ENCODE results near the gene OTOF.

Gene OTOF

DNA sequence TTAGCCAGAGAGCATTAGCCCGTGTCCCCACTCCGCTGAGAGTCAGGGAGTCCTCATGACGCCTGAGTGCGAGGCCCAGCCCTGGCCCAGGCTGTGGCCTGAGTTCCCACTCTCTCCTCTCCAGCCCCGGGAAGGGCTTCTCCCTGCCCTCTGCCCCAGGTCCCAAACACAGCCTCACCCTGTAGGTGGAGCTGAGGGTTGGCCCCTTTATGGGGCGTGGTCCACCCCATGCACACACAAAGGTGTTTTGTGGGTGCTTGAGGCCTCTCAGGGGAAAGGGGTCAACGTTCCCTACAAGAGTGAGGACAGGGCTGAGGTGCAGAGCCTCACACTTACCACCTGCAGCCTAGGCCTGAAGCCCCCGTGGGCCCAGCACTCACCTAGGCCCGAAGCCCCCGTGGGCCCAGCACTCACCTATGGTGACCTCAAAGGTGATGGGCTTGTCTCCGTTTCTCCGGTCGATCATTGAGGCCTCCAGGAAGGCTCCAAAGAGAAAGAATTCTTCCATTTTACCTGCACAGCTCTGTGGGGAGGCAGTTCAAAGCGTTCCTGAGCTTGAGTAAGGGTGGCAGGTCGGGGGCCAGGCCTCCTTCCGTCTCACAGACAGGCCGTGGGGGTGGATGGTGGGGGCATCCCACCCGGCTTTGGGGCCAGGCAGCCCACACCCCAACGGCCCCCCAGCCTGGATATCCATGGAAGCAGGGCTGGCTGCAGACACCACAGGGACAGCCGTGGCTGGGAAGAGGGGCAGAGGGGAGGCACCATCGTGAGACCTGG lies 2.1 kb upstream of the OTOF start:
- POLR2A ChIA-PET = no interaction called here
- CTCF ChIA-PET = no interaction called here
- no peak for DNase-seq (ENCODE audit: extremely low spot score)
- TF ChIP-seq, protein P1, sequence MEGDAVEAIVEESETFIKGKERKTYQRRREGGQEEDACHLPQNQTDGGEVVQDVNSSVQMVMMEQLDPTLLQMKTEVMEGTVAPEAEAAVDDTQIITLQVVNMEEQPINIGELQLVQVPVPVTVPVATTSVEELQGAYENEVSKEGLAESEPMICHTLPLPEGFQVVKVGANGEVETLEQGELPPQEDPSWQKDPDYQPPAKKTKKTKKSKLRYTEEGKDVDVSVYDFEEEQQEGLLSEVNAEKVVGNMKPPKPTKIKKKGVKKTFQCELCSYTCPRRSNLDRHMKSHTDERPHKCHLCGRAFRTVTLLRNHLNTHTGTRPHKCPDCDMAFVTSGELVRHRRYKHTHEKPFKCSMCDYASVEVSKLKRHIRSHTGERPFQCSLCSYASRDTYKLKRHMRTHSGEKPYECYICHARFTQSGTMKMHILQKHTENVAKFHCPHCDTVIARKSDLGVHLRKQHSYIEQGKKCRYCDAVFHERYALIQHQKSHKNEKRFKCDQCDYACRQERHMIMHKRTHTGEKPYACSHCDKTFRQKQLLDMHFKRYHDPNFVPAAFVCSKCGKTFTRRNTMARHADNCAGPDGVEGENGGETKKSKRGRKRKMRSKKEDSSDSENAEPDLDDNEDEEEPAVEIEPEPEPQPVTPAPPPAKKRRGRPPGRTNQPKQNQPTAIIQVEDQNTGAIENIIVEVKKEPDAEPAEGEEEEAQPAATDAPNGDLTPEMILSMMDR (IDR thresholded peaks at IDR 0.05; ENCODE audit: control extremely low read depth, extremely low read depth, low read depth, missing control alignments) = no peak

- TF ChIP-seq, protein P1 (IDR thresholded peaks at IDR 0.05; ENCODE audit: control extremely low read depth, extremely low read depth, low read depth, missing control alignments) = no peak
- POLR2A ChIA-PET = no interaction called here
- DNase-seq (ENCODE audit: extremely low spot score) = no peak
- CTCF ChIA-PET = no interaction called here
Measured at GRCh38 chr2:26479131-26479788, 1.3 kb upstream of the OTOF start.

GRCh38 chr2:26478366-26478765 lies 442 bp upstream of the OTOF start:
- DNase-seq (ENCODE audit: extremely low spot score) = no peak
- POLR2A ChIA-PET = no interaction called here
- TF ChIP-seq, protein P1 (IDR thresholded peaks at IDR 0.05; ENCODE audit: control extremely low read depth, extremely low read depth, low read depth, missing control alignments) = no peak
- CTCF ChIA-PET = interaction anchor here (1.0 to 1.2 kb wide), 2 partner anchors 9 to 19 kb away, joined by 3 to 4 read pairs; no protein-coding TSS in a partner anchor

GRCh38 chr2:26477126-26477910 lies 606 bp downstream of the OTOF start:
- POLR2A ChIA-PET = no interaction called here
- CTCF ChIA-PET = interaction anchor here (1.2 to 2.0 kb wide), 2 partner anchors 8 to 10 kb away, joined by 4 to 6 read pairs; no protein-coding TSS in a partner anchor
- TF ChIP-seq, protein P1 (IDR thresholded peaks at IDR 0.05; ENCODE audit: control extremely low read depth, extremely low read depth, low read depth, missing control alignments) = no peak
- no peak for DNase-seq (ENCODE audit: extremely low spot score)

DNA sequence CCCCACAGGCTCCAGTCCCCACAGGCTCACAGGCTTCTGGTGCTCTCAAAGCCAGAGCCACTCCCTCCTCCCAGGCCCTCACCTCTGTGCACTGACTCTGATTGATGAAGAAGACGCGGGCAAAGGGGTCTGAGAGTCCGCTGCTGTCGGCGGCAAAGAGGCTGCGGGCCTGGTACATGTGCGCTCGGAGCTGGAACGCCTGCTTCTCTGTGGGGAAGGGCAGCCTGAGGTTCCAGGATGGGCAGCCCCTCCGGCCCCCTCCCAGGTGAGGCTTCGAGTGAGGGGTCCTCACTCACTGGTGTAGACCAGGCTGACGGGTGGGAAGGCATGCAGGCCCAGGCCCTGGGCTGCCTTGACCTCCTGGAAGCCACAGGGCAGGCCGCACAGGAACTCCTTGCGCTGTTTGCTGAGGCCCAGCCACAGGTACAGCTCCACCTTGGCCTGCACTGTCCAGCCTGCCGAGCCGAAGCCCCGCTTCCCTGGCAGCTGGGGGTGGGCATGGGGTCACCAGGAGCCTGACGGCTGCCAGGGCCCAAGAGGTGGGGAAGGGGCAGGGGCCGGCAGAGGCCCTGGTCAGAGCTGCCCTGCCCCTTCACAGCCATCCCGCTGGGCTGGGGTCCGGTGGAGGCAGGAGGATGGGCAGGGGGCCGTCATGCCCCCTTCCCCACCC lies 2.0 kb downstream of the OTOF start:
- no peak for DNase-seq (ENCODE audit: extremely low spot score)
- ChIA-PET CTCF (interaction anchor here (2.0 kb wide), 1 partner anchor 9 kb away, joined by 6 read pairs; no protein-coding TSS in a partner anchor), POLR2A (interaction anchor here (0.6 kb wide), 1 partner anchor 71 kb away, joined by 10 read pairs; no protein-coding TSS in a partner anchor)
- TF ChIP-seq, protein P1 (IDR thresholded peaks at IDR 0.05; ENCODE audit: control extremely low read depth, extremely low read depth, low read depth, missing control alignments) = no peak

DNA sequence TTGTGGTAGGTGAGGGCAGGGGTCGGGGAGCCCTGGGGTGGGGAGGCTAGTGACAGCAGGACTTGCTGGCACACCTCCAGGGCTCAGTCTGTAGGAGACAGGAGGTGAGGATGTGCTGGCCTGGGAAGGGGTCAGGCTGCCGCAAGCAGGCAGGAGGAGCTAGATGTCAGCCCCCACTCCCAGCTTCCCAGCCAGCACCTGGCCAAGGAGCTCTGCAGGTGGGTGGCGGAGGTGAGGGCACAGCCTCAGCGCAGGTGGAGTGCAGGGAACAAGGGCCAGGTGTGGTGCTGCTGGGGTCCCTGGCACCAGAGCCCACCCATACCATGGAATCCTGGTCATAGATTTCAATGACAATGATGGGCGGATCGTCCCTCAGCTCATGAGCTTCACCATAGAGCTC lies 2.9 kb downstream of the OTOF start:
- no peak for DNase-seq (ENCODE audit: extremely low spot score)
- TF ChIP-seq, protein P1 (IDR thresholded peaks at IDR 0.05; ENCODE audit: control extremely low read depth, extremely low read depth, low read depth, missing control alignments) = no peak
- ChIA-PET POLR2A (no interaction called here), CTCF (no interaction called here)
